ENCODE data around the gene OR1J1.

DNA sequence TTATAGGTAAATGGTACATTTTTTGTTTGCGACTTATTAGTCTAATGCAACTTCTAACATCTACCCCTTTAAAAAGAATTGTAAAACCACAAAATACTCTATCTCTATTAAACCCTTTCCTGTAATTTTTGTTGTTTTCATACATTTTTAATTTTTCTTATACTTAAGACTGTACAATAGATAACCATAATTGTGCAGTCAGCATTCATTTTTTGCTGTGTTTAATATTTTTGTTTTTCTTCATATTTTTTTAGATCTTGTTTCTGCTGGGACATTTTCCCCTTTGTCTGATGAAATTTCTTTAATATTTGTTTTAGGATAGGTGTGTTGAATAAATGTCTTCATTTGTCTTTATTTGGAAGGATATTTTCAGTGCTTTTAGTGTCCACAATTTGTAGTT is 19.9 kb downstream of the OR1J1 start:
- TF ChIP-seq CTCF (conservative IDR thresholded peaks at IDR 0.05 in 1 of 2, IDR thresholded peaks at IDR 0.05 in 1 of 2; ENCODE audit: low read depth in 1 of 2, low read length in 2 of 2) (no peak), EZH2 (IDR thresholded peaks at IDR 0.05; ENCODE audit: low read length, missing control alignments) (no peak)

Data from fibroblast of lung (primary cell).